NCI-H1417 (cell line): ENCODE data around the gene CDK5RAP2.

Experiments
- DNase-seq, 3 experiments: peaks; one replicate each; lab custom pipeline; 2025; lab: John Stamatoyannopoulos, UW

Gene CDK5RAP2

GRCh38 chr9:120402741-120403542 is 177.0 kb downstream of the CDK5RAP2 start:
- DNase-seq, result no peak

- no peak for DNase-seq
These were observed 180.0 kb downstream of the CDK5RAP2 start for GRCh38 chr9:120399940-120400339.

- no peak for DNase-seq
These were observed 181.7 kb downstream of the CDK5RAP2 start for GRCh38 chr9:120398286-120398685.

DNA sequence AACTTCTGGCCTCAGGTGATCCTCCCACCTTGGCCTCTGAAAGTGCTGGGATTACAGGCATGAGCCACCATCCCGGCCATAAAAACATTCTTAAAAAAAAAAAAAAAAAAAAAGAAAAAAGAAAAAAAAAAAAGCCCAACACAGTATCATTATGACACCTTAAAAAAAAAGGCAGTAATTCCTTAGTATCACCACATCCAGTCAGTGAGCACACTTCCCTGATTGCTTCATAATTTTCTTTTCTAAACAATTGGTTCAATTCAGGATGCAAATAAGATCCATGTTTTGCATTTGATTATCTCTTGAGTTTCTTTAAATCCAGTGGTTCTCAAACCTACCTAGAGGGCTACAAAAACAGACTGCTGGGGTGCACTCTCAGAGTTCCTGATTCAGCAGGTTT is 182.5 kb downstream of the CDK5RAP2 start:
- no peak for DNase-seq

GRCh38 chr9:120396931-120397330 is 183.0 kb downstream of the CDK5RAP2 start:
- no peak for DNase-seq

- no peak for DNase-seq
These were observed 183.5 kb downstream of the CDK5RAP2 start for GRCh38 chr9:120396418-120396817.

GRCh38 chr9:120395376-120395775 is 184.6 kb downstream of the CDK5RAP2 start:
- no peak for DNase-seq

GRCh38 chr9:120394058-120394669 is 185.8 kb downstream of the CDK5RAP2 start:
- DNase-seq, result no peak

- DNase-seq, result no peak
These were observed 186.4 kb downstream of the CDK5RAP2 start for GRCh38 chr9:120393386-120394057.

- no peak for DNase-seq
These were observed 187.3 kb downstream of the CDK5RAP2 start for GRCh38 chr9:120392711-120393110.

DNA sequence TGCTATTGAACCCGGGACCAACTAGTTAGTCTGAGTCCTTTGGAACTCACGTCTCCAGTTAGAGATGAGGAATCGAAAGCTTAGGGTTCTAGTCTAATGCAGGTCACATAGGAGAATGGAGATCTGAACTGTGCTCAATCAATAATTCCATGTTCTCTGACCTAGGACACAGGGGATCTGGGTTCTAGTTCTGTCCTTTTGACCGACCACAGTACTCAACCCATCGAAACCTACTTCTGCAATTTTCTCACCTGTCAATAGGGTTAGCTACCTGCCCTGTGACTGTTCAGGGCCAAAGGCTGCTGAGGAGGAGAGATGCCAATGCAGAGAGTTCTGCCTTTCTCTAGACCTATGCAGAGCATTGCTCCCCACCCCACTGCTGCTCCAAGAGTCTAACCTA is 187.7 kb downstream of the CDK5RAP2 start:
- no peak for DNase-seq

- no peak for DNase-seq
These were observed 188.3 kb downstream of the CDK5RAP2 start for GRCh38 chr9:120391691-120392090.

- no peak for DNase-seq
These were observed 189.3 kb downstream of the CDK5RAP2 start for GRCh38 chr9:120390637-120391190.

DNA sequence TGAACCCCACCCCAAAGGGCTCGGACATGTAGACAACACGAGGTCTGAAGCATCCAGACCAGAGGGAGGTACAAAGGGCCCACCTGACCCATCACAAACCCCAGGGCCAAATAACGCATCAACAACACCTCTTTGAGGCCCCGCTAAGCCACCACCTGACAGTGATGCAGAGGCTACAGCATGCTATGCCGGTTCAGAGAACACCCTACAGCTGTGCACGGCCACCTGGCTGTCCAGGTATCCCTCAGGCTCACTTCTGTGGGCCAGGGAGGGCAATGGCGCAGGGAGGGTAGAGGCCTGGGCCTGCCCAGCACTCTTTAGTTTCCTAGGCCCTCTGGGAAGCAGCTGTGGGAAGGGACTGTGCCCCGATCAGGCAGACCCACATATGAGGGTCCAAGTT is 190.1 kb downstream of the CDK5RAP2 start:
- DNase-seq, result no peak

GRCh38 chr9:120389300-120389699 is 190.7 kb downstream of the CDK5RAP2 start:
- no peak for DNase-seq

- DNase-seq, result no peak
These were observed 191.7 kb downstream of the CDK5RAP2 start for GRCh38 chr9:120388003-120388855.

- DNase-seq, result peak; percentile 70 to 99 (median 95)
These were observed 192.5 kb downstream of the CDK5RAP2 start for GRCh38 chr9:120387257-120388002.

DNA sequence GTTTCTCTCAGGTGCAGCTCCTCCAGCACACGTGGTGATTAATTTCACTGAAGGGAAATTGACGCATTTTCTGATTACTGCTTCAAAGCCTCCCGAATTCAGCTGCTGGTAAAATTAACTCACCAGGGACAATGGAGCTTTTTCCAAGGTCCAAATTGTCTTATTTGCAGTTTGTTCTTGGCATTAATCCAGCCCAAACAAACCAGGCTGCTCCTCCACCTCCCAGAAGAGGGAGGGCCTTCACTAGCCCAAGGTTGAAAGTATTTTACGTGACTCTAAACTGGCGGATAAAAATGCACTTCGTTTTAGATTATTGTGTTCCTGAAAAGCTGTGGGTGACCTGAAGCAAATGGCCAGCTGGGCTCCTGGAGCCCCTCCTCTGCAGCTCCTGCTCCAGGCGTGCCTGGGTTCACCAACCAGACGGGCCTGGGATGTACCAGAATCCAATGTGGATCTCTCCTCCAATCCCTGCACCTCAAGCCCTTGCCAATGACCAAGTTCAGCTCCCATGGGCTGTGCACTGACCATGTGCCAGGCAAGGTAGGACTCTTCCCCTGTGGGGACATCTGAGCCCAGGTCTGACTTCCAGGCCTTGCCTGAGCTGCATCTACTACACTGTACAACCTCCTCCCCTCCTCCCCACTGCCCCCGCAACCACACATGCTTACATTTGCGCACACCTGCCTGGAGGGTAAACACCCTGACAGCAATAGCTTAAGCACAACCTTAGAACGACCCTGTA is 193.4 kb downstream of the CDK5RAP2 start:
- peak; percentile 53 to 99 (median 91) for DNase-seq

DNA sequence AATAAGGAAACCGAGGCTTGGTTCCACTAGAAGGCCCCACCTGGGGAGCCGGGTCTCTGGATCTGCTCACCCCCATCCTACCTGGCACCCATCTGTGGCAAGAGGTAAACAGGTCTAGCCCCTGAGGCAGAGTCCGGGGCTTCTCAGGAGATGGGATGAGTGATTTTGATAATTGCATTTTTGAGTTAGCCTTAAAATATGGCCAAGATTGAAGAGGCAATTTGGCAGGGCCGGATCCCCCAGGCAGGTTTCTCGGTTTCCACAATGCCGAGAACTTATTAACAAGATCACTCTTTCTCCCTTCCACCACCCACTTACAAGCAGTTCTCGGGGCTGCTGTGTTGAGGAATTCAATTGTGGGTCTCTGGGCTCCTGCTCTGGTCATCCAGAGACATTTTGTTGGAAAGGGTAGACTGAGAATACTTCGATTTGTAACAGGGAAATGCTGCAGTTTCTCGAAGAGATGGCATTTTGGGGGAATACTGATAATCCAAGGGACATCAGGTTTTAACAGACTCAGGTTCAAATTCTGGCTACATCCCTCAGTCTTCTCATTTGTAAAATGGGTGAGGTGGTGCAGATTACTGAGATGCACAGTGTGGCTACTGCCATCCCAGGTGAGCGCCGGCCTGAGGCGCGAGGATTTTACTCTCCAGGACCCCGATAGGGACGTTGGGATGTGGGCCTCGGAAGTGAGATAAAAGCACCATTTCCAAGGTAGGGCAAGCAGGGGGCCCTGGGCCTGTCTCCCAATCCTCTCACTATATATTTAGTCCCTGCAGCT is 194.2 kb downstream of the CDK5RAP2 start:
- DNase-seq, result no peak

GRCh38 chr9:120384925-120385272 is 195.1 kb downstream of the CDK5RAP2 start:
- DNase-seq, result no peak
